Brain pericyte (primary cell): ENCODE data around the gene WDR46.
"Not testable (repeated sequence)": the region's sequence is repeated elsewhere in the genome, so short reads cannot be mapped to it uniquely, and the experiment has no call there.

ENCODE experiments used
- DNase-seq: peaks from one replicate; pipeline ENCODE4 v3.0.0-alpha.2; 2012; ENCODE audit warnings: low read depth, low spot score

The WDR46 gene

DNA sequence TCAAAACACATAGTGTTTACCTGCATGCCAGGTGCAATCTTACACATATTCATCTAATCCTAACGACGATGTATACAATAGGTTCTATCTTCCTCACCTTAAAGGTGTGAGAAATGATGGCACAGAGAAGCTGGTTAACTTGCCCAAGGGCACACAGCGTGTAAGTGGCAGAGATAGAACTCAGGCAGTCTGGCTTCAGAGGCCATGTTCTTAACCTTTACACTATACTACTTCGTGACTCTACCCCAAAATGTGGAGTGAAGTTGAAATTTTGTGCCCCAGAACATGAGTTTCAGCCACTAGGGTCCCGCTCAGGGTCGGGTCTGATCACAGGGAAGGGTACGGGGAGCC, 17.9 kb downstream of the WDR46 start:
- DNase-seq = no peak

DNA sequence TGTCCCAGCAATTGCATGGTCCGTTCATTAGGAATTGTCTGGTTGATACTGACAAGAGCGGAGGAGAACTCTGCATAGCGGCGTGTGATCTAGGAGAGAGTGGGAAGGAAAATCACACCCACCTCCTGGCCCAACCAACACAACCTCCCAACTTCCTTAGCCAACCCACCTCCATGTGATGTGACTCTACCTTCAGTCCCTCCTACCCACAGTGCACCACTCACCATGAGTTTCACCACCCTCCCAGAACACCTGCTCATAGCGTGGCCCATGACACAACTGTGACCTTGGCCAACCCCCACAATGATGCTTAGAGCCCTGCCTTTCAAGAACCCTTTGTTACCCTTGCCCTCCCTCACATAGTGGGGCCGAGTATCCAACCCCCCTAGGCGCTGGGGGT, 25.0 kb downstream of the WDR46 start:
- no peak for DNase-seq

DNA sequence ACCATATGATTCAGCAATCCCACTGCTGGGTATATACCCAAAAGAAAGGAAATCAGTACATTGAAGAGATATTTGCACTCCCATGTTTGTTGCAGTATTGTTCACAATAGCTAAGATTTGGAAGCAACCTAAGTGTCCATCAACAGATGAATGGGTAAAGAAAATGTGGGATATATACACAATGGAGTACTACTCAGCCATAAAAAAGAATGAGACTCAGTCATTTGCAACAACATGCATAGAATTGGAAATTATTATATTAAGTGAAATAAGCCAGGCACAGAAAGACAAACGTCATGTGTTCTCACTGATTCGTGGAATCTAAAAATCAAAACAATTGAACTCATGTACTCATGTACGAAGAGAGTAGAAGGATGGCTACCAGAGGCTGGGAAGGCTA, 26.5 kb downstream of the WDR46 start:
- DNase-seq = not testable (repeated sequence)

DNA sequence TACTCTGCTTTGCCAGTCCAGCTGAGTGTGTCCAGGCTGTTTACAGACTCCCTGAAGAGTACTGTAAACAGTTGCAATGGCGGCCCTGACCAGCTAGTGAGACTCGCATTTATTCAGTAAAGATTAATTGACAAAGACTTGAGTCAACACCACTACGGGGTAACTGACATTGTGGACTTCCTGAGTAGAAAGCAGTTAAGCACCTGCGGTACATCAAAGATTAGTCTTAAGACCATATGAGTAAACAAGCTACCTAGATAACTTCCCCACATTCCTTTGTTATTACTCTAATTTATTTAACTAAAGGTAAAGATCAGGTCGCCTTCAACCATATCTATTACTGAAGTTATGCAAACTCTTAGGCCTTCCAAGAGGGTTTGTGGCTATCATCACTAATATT, 30.0 kb downstream of the WDR46 start:
- no peak for DNase-seq

DNA sequence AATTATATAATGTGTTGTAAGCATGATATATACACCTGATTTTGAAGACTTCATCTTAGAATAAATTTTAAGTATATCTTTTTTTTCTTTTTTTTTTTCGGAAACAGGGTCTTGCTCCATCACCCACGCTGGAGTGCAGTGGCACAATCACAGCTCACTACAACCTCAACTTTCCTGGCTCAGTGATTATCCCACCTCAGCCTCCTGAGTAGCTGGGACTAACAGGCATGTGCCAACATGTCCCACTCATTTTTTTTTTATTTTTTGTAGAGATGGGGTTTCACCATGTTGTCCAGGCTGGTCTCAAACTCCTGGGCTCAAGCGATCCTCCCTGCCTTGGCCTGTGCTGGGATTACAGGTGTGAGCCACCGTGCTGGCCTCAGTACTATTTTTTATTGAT, 34.4 kb downstream of the WDR46 start:
- no peak for DNase-seq

DNA sequence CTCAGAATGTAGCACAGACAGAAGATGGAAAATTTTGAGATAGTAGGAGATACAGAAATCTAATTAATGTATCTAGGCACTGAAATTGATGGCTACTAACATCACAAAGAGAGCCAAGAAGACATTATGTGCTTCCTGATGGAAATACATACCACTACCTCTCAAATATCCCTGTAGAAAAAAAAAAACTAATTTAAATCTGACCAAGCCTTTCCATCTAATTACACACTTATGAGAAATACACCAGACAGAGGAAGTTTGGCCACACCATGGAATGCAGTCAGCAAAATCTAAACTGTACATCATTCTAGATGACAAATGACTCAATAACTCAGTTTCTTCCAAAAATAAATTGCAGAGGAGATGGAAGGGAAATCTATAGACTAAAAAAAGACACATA, 36.3 kb downstream of the WDR46 start:
- DNase-seq = no peak

DNA sequence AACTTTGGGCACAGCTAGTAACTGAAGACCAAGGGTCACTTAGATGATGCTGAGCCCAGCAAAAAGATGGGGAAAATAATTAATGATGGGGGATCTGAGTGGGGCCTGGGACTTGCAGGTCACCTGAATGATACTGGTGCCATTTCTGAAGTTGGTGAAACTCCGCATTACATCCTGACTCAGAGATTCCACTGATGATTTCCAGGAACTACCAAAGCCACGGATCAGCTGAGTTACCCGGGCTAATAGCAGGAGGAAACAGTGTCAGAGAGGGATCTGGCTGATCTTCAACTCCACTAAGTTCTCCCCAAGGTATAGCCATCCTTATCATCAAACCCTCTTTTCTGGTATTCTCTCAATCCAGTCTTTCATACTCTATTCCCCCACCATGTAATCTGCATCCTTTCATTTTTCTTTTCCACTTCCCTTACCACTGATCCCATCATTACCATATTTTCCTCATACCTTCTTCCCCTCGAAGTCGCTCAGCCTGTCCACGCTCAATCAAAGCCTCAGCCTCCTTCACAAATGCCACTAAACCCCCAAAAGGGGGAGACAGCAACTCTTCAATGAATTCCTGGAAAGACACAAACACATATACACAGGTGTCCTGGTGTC, 37.5 kb downstream of the WDR46 start:
- no peak for DNase-seq

DNA sequence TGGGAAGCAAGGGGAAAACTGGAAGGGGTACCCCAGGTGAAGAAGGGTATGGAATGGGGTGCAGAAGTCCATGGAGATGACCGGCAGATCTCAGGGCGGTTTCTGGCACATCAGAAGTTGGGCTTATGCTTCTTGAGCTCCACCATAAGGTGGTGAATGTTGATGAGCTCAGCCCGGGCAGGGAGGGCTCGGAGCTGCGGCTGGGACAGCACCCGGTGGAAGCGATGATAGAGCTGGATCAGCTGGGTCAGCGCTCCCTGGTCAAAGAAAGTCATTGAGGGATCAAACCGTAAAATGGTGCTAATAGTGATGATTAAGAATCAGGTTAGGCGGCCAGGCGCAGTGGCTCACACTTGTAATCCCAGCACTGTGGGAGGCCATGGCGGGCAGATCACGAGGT, 38.3 kb downstream of the WDR46 start:
- DNase-seq = no peak

DNA sequence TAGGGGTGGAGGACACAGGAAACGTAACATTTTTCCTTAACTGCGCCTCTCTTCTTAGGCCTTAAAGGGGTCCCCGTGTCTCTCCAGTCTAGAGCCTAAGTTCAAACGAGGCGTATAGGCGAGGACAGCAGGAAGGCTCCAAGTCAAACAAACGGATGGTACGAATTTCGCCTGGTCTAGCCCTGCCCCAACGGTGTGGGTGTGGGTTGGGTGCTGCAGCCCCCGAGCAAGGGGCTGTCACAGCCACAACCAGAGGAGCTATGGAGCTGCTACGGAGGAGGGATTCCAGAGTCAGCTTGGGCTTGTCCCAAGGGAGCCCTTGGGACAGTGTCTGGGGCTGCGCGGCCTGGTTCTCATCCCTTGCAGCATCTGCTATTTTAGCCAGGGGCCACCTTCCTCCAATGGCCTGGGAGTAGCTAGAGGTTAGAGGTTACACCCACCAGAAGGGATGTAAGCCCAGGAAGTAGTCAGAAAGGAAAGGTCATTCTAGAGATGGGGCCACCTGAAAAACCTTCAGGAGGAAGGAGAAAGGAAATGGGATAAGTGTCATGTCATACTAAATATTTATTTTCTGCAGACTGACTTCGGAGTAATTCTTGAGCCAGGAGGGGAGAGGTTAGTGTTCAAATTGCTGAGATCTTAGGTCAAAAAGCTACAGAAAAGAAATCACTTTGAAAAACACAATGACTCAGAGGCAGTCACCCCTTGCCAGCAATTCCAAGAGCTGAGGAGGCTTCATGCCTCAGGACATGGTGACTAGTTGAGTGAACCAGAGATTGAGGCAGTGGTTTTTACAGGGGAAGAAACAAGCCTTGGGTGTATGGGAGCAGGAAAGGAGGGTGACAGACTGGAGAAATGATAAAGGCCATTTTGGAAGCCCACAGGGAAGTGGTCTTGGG, 39.1 kb downstream of the WDR46 start:
- DNase-seq = no peak

DNA sequence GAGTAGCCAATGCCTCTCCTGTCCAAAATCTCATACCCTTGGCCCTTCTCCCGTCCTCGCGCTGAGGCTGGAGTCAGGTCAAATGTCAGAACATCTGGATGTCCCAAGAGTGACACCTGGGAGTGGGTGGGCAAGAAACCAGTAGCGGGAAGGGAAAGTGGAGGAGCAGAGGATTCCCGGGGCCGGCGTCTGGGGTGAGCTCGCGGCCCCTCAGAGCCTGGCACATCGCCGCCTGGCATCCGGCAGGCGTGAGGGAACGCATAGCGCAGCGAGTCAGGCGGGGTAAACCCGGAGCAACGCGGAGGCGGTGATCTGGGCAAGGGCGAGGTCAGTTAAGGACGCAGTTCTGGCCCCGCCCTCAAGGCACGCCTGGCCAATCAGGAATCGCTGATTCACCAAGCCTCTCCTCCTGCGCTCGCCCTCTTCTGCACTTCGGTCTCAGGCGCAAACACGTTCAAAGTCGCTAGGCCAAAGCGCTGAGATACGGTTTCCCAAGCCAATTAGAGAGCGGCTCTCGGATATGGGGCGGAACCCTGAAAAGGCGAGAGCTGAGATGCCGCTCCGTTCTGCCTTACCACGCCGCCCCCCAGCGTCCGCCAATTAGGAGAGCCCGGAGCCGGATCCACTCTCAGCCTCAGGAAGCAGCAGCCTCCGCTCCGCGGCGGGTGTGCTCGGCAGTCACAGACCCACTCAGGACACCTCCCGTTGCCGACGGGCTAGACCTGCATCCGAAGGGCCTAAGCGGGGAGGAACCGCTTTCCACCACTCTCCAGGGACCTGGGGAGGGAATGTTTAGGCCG, 39.9 kb downstream of the WDR46 start:
- DNase-seq = peak; percentile 97

DNA sequence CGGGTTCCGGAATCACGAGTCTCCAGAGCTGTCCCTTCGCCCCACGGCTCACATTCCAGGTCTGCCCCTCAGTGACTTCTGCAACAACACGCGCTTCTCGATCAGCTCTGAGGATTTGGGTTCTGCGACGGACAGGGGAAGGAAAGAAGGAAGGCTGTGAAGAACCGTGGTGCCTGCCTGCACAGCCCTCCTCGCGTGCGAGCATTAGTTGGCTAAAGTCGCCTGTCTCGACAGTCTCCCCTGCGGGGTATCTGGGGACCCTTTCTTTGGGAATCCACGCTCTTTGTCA, 40.5 kb downstream of the WDR46 start:
- DNase-seq = no peak

DNA sequence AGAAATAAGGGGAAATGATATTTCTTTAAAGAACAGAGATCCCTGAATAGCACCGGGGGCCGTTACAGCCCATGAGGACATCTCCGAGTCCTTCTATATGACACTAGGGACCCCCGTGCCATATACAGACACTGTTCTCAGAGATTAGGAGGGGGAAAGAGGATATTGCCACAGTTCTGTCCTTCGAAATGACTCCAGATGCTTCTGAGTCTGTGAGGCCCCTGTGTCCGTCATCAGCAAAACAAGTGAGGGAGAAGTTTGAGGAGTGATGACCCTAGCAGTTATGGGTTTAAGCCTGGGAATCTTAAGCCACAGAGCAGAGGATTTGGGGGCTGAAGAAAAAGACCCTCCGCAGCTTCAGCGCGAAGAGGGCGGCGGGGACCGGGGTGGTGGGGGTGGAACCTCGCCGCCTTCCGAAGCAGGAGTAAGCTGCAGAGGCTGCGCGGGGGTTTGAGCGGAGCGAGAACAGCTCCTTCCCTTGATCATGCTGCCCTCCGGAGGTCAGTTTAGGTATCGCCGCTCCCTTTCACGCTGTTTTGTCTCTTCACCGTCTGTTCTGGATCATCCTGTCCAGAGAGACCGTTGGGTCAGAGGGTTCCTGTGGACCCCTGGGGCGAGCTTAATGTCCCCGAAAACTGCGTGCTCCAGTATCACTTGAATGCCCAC, 40.9 kb downstream of the WDR46 start:
- peak; percentile 71 for DNase-seq

DNA sequence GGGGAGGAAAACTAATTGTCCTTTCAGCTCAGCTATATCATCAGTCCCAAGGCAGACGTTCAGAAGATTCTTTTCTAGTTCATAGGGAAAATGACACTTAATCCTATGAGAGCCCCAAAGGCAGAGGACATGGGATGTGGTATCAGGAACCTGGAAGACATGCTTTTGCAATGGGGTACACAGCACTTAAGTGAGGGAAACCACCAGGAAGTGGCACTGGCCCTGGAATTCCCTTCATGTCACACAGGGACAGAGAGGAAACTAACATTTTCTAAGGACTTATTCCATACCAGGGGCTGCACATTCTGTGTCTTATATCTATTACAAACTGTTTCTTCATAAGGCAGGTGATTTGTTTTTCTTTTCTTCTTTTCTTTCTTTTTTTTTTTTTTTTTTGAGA, 45.6 kb downstream of the WDR46 start:
- DNase-seq = no peak

DNA sequence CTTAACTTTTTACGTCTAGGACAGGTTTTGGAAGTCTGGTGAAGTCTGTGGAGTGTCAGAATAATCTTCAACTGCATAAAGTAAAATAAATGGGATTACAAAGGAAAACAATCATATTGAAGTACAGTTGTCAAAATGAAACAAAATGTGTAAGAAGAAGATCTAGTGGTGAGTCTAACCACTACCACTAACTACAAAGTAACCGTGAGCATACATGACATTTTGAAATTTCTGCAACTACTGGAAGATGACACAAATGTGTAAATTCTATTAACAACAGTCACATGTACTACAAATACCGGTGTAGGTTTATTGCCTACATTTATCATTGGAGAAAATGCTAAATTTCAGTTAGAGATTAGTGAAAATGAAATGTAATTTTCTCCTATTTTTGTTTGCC, 47.1 kb downstream of the WDR46 start:
- DNase-seq = no peak

DNA sequence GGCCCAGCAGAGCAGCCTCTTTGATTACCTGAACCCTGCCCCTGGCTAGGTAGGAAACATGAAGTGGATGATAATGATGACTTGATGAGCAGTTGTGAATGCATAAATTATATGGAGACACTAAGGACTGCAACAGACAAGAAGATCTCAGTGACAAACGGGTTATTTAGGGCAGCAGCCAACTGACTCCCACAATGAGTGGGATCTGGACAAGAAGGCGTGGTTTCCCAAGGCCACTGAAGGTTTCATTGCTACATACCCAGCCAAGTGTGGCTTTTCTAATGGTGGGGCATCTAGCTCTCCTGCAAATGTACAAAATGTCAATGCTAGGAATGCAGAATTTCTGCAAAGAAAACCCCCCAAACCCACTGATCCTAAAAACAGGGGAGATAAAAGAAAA, 51.3 kb downstream of the WDR46 start:
- no peak for DNase-seq

DNA sequence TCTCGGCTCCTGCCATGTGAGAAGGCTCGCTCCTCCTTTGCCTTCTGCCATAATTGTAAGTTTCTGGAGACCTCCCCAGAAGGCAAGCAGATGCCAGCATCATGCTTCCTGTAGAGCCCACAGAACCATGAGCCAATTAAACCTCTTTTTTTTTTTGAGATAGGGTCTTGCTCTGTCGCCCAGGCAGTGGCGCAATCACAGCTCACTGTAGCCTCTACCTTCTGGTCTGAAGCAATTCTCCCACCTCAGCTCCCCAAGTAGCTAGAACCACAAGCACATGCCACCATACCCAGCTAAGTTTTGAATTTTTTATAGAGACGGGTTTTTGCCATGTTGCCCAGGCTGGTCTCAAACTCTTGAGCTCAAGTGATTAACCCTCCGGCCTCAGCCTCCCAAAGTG, 52.2 kb downstream of the WDR46 start:
- DNase-seq = no peak

DNA sequence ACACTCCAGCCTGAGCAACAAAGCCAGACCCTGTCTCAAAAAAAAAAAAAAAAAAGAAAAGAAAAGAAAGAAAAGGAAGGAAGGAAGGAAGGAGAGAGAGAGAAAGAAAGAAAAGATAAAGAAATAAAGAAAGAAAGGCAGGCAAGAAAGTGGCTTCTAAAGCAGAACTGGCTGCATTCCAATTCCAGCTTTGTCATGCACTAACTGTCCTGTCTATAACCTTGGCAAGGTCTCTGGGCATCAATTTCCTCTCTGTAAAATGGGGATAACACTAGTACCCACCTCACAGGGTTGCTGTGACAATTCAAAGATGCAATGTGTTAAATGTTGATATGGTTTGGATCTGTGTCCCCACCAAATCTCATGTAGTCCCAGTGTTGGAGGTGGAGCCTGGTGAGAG, 52.7 kb downstream of the WDR46 start:
- no peak for DNase-seq

DNA sequence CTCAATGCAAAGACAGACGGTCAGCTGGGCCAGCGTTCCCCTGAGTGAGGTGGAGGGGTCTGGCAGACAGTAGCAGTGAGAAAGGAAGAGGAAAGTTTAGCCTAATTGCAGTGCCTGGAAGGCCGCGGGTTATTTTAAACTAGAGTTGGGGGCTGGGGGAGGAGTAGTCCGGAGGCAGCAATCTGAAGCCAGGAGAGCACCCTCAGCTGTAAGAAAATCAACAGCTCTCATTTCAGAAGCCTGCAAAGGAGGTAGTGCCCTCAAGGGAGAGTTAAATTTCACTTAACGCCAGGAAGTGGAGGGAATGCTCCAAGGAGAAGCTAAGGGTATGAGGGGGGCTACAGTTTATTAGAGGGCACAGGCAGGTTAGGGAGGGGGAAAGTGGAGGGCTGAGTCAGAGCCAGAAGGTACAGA, 53.8 kb downstream of the WDR46 start:
- DNase-seq = no peak
